HepG2 (cell line): ENCODE data around the gene NUDT9. TPM values are rescaled to one million over a fixed set of nuclear protein-coding genes. Genes with fewer than 3 reads are reported as not detected.
A peak's percentile ranks its signal among the peaks of the same experiment; 100 is the strongest.

Experiments used
- EEA1 ChIP-seq: sonication (generic); formaldehyde crosslinking; IDR thresholded peaks from 2 replicates; pipeline ENCODE4 v1.5.1; 2020; ENCODE audit warnings: mild to moderate bottlenecking, missing genetic modification reagents, borderline replicate concordance
- GLMP ChIP-seq: sonication (generic); formaldehyde crosslinking; IDR thresholded peaks from 2 replicates; pipeline ENCODE4 v1.9.0; 2021; ENCODE audit warnings: missing genetic modification reagents, mild to moderate bottlenecking, borderline replicate concordance
- HNF4A ChIP-seq: sonication (generic); formaldehyde crosslinking; IDR thresholded peaks from 2 replicates; pipeline ENCODE4 v1.4.0; 2020; ENCODE audit warnings: missing genetic modification reagents
- MIXL1 ChIP-seq: IDR thresholded peaks from 2 replicates; pipeline ENCODE4 v1.6.1; 2016
- NCOA2 ChIP-seq: sonication (generic); formaldehyde crosslinking; IDR thresholded peaks from 2 replicates; pipeline ENCODE4 v1.8.0; 2022; ENCODE audit warnings: inconsistent platforms
- PHF20 ChIP-seq: sonication (generic); formaldehyde crosslinking; IDR thresholded peaks from 2 replicates; pipeline ENCODE4 v1.5.0; 2020; ENCODE audit warnings: mild to moderate bottlenecking, missing genetic modification reagents
- POGZ ChIP-seq: sonication (generic); formaldehyde crosslinking; IDR thresholded peaks from 2 replicates; pipeline ENCODE4 v1.4.0; 2020; ENCODE audit warnings: mild to moderate bottlenecking, missing genetic modification reagents
- THAP11 ChIP-seq: IDR thresholded peaks from 2 replicates; pipeline ENCODE4 v1.6.1; 2016; ENCODE audit warnings: missing biosample characterization, missing genetic modification reagents
- ZFP82 ChIP-seq: sonication (generic); formaldehyde crosslinking; IDR thresholded peaks from 2 replicates; pipeline ENCODE4 v1.5.1; 2020; ENCODE audit warnings: mild to moderate bottlenecking, missing genetic modification reagents, borderline replicate concordance
- ZNF772 ChIP-seq: sonication (generic); formaldehyde crosslinking; IDR thresholded peaks from 2 replicates; pipeline ENCODE4 v1.5.0; 2020; ENCODE audit warnings: mild to moderate bottlenecking, missing genetic modification reagents
- ZNF788 ChIP-seq: sonication (generic); formaldehyde crosslinking; IDR thresholded peaks from 2 replicates; pipeline ENCODE4 v1.5.0; 2020; ENCODE audit warnings: mild to moderate bottlenecking, missing genetic modification reagents, borderline replicate concordance
- ZNF83 ChIP-seq: sonication (generic); formaldehyde crosslinking; IDR thresholded peaks from 2 replicates; pipeline ENCODE4 v1.4.0; 2020; ENCODE audit warnings: missing genetic modification reagents, mild to moderate bottlenecking, borderline replicate concordance
- ZNF839 ChIP-seq: sonication (generic); formaldehyde crosslinking; IDR thresholded peaks from 2 replicates; pipeline ENCODE4 v1.4.0; 2020; ENCODE audit warnings: missing genetic modification reagents, mild to moderate bottlenecking, borderline replicate concordance
- polyA plus RNA-seq, 8 experiments: library from polyadenylated mRNA; depleted of rRNA in 3 of 8; stranded (reverse) in 7 of 8; unstranded in 1 of 8; fragments of >200 nt; fragmentation: Illumina TruSeq in 4 of 8; extraction: Trizol in 4 of 8; gene quantifications; 2 replicates each; pipeline versions ENCODE4 v1.2.1 to v1.2.3, GENCODE V29; 2011 to 2016; ENCODE audit warnings: low read depth in 4 of 8, missing spikeins in 1 of 8, mixed read lengths in 1 of 8; ENCODE audit not compliant: insufficient read depth in 1 of 8
- total RNA-seq, 5 experiments: library from RNA; depleted of rRNA; stranded (reverse); fragments of >200 nt; fragmentation: Illumina TruSeq; extraction: Trizol; gene quantifications; 2 replicates each; pipeline ENCODE4 v1.2.3, GENCODE V29; 2016; ENCODE audit warnings: low read depth in 1 of 5
- TF ChIP-seq, protein P1 (sequence below): sonication (generic); formaldehyde crosslinking; IDR thresholded peaks from 2 replicates; pipeline ENCODE4 v1.4.0; 2020; ENCODE audit warnings: missing genetic modification reagents, mild to moderate bottlenecking, borderline replicate concordance
- TF ChIP-seq, protein P2 (sequence below): sonication (generic); formaldehyde crosslinking; IDR thresholded peaks from 2 replicates; pipeline ENCODE4 v1.8.0; 2022; ENCODE audit warnings: mild to moderate bottlenecking, missing genetic modification reagents; ENCODE audit not compliant: insufficient replicate concordance
- TF ChIP-seq, protein P3 (sequence below): IDR thresholded peaks from 2 replicates; pipeline ENCODE4 v1.6.1; 2018; ENCODE audit warnings: missing genetic modification reagents, mild to moderate bottlenecking, missing compliant biosample characterization
- TF ChIP-seq, protein P4 (sequence below): sonication (generic); formaldehyde crosslinking; IDR thresholded peaks from 2 replicates; pipeline ENCODE4 v1.4.0; 2020; ENCODE audit warnings: missing genetic modification reagents

NUDT9 gene
- total and polyA plus RNA-seq, 2 of the 13 experiments (the other 11 are each of a cell fraction or from before 2014, with no cell fraction given) = 10.4 to 12.3 TPM

- TF ChIP-seq, protein P1, sequence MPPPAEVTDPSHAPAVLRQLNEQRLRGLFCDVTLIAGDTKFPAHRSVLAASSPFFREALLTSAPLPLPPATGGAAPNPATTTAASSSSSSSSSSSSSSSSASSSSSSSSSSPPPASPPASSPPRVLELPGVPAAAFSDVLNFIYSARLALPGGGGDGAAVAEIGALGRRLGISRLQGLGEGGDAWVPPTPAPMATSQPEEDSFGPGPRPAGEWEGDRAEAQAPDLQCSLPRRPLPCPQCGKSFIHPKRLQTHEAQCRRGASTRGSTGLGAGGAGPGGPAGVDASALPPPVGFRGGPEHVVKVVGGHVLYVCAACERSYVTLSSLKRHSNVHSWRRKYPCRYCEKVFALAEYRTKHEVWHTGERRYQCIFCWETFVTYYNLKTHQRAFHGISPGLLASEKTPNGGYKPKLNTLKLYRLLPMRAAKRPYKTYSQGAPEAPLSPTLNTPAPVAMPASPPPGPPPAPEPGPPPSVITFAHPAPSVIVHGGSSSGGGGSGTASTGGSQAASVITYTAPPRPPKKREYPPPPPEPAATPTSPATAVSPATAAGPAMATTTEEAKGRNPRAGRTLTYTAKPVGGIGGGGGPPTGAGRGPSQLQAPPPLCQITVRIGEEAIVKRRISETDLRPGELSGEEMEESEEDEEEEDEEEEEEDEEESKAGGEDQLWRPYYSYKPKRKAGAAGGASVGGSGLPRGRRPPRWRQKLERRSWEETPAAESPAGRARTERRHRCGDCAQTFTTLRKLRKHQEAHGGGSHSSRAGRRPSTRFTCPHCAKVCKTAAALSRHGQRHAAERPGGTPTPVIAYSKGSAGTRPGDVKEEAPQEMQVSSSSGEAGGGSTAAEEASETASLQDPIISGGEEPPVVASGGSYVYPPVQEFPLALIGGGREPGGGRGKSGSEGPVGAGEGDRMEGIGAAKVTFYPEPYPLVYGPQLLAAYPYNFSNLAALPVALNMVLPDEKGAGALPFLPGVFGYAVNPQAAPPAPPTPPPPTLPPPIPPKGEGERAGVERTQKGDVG (CRISPR knock-in tag) = peak; percentile 57; the same call in 1 of the 2 replicates
- TF ChIP-seq PHF20 (CRISPR knock-in tag) (peak; percentile 91), NCOA2 (CRISPR knock-in tag) (peak; percentile 60), ZNF772 (CRISPR knock-in tag) (peak; percentile 90), EEA1 (CRISPR knock-in tag) (0 out of 2 replicates have a peak, but pooled peaks have one; percentile 62), POGZ (peak; percentile 89), ZNF839 (CRISPR knock-in tag) (peak; percentile 77; the same call in 1 of the 2 replicates), THAP11 (CRISPR knock-in tag) (peak; percentile 93), MIXL1 (no peak; the same call in 1 of the 2 replicates), ZNF83 (CRISPR knock-in tag) (no peak), HNF4A (peak; percentile 35; the same call in 1 of the 2 replicates), ZFP82 (CRISPR knock-in tag) (no peak), ZNF788 (CRISPR knock-in tag) (peak; percentile 14; the same call in 1 of the 2 replicates), GLMP (no peak)
- TF ChIP-seq, protein P2, sequence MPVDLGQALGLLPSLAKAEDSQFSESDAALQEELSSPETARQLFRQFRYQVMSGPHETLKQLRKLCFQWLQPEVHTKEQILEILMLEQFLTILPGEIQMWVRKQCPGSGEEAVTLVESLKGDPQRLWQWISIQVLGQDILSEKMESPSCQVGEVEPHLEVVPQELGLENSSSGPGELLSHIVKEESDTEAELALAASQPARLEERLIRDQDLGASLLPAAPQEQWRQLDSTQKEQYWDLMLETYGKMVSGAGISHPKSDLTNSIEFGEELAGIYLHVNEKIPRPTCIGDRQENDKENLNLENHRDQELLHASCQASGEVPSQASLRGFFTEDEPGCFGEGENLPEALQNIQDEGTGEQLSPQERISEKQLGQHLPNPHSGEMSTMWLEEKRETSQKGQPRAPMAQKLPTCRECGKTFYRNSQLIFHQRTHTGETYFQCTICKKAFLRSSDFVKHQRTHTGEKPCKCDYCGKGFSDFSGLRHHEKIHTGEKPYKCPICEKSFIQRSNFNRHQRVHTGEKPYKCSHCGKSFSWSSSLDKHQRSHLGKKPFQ (CRISPR knock-in tag) = peak; percentile 49
- TF ChIP-seq, protein P3, sequence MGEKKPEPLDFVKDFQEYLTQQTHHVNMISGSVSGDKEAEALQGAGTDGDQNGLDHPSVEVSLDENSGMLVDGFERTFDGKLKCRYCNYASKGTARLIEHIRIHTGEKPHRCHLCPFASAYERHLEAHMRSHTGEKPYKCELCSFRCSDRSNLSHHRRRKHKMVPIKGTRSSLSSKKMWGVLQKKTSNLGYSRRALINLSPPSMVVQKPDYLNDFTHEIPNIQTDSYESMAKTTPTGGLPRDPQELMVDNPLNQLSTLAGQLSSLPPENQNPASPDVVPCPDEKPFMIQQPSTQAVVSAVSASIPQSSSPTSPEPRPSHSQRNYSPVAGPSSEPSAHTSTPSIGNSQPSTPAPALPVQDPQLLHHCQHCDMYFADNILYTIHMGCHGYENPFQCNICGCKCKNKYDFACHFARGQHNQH (CRISPR knock-in tag) = peak; percentile 36
- TF ChIP-seq, protein P4, sequence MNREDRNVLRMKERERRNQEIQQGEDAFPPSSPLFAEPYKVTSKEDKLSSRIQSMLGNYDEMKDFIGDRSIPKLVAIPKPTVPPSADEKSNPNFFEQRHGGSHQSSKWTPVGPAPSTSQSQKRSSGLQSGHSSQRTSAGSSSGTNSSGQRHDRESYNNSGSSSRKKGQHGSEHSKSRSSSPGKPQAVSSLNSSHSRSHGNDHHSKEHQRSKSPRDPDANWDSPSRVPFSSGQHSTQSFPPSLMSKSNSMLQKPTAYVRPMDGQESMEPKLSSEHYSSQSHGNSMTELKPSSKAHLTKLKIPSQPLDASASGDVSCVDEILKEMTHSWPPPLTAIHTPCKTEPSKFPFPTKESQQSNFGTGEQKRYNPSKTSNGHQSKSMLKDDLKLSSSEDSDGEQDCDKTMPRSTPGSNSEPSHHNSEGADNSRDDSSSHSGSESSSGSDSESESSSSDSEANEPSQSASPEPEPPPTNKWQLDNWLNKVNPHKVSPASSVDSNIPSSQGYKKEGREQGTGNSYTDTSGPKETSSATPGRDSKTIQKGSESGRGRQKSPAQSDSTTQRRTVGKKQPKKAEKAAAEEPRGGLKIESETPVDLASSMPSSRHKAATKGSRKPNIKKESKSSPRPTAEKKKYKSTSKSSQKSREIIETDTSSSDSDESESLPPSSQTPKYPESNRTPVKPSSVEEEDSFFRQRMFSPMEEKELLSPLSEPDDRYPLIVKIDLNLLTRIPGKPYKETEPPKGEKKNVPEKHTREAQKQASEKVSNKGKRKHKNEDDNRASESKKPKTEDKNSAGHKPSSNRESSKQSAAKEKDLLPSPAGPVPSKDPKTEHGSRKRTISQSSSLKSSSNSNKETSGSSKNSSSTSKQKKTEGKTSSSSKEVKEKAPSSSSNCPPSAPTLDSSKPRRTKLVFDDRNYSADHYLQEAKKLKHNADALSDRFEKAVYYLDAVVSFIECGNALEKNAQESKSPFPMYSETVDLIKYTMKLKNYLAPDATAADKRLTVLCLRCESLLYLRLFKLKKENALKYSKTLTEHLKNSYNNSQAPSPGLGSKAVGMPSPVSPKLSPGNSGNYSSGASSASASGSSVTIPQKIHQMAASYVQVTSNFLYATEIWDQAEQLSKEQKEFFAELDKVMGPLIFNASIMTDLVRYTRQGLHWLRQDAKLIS (CRISPR knock-in tag) = no peak
Measured at GRCh38 chr4:87422104-87423052, at the start of gene NUDT9 (continued).
